Measurements from ENCODE around the gene COQ10A. TPM values are rescaled to one million over a fixed set of nuclear protein-coding genes. Genes with fewer than 3 reads are reported as not detected.

The COQ10A gene
- total RNA-seq (10 to 100 TPM in 1 of 2 donors, 1 to 10 TPM in 1; 8.3 to 16.5 TPM), polyA plus RNA-seq (10 to 100 TPM in 1 of 2 donors, 1 to 10 TPM in 1; 5.8 to 18.1 TPM)
- long read RNA-seq, donor 1, partial matches to known transcripts = 285 of 292 reads
- long read RNA-seq, donor 1, other reads (novel, unspliced or antisense) = 0 of 292 reads
- long read RNA-seq, donor 2, partial matches to known transcripts = 0 of 4 reads
- long read RNA-seq, donor 2, other reads (novel, unspliced or antisense) = 0 of 4 reads
- long read RNA-seq, donor 3, partial matches to known transcripts = 148 of 153 reads
- long read RNA-seq, donor 3, other reads (novel, unspliced or antisense) = 0 of 153 reads
- long read RNA-seq, donor 4, partial matches to known transcripts = 0 of 4 reads
- long read RNA-seq, donor 4, other reads (novel, unspliced or antisense) = 0 of 4 reads
- long read RNA-seq, donor 5, partial matches to known transcripts = 0 of 3 reads
- long read RNA-seq, donor 5, other reads (novel, unspliced or antisense) = 0 of 3 reads

DNA sequence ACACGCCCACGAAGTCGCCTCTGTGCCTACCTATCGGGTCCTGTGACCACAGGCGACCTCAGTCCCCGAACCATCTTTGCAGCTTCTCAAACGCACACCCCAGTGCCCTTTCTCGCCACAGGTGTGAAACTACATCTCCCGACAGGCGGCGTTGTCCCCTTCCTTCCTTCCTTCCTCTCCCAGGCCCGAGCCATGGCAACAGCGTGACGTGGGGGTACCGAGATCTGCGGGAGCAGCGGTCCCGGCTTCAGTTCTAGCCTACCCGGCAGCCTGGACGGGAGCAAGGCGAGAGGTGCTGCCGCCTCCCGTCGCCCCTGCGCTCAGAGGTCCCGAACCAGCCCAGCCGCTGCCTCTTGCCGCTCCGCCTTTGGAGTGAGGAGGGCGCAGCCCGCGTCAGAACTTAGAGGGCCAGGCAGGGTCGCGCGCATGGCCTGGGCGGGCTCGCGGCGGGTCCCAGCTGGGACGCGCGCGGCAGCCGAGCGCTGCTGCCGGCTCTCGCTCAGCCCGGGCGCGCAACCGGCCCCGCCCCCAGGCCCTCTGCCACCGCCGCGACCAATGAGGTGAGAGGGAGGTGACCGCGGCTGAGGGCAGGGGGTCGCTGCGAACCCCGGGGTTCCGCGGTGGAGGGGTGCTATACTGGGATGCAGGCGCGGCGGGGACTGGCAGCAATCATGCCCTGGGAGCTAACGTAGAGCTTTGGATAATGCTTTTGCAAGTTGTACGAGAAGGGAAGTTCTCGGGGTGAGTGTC, at the start of gene COQ10A:
TSS of gene COQ10A (plus strand) at position 250 of the 750 bp plus-strand sequence. CDS start at position 427, 177 bp downstream.
- DNase-seq = peak; percentile 91 to 93 (median 93)
- Histone ChIP-seq H3K4me1 (ENCODE audit: control insufficient read depth in 5 of 5, insufficient read depth in 5 of 5, low read length in 5 of 5) (peaks cover 0 to 7% (median 4%) of the 10 kb centered on the region in 5 donors), H3K27me3 (ENCODE audit: control insufficient read depth in 3 of 3, insufficient read depth in 3 of 3, low read length in 2 of 3) (no peaks in the 10 kb centered on the region), H3K9ac (ENCODE audit: insufficient read depth in 1 of 2, low read length in 2 of 2) (peak within 1 kb of the TSS; percentile 72 to 95), H3K36me3 (ENCODE audit: control insufficient read depth in 4 of 4, insufficient read depth in 4 of 4, low read length in 4 of 4) (peaks cover 0 to 8% (median 2%) of the 10 kb centered on the region in 4 donors), H3K4me3 (peak within 1 kb of the TSS; percentile 83), H3K27ac (ENCODE audit: low read depth in 1 of 2, low read length in 1 of 2) (peak within 1 kb of the TSS; percentile 84 to 99), H3K9me3 (ENCODE audit: control insufficient read depth in 4 of 4, insufficient read depth in 3 of 4, low read length in 3 of 4) (no peaks in the 10 kb centered on the region)
- TF ChIP-seq, protein P1, sequence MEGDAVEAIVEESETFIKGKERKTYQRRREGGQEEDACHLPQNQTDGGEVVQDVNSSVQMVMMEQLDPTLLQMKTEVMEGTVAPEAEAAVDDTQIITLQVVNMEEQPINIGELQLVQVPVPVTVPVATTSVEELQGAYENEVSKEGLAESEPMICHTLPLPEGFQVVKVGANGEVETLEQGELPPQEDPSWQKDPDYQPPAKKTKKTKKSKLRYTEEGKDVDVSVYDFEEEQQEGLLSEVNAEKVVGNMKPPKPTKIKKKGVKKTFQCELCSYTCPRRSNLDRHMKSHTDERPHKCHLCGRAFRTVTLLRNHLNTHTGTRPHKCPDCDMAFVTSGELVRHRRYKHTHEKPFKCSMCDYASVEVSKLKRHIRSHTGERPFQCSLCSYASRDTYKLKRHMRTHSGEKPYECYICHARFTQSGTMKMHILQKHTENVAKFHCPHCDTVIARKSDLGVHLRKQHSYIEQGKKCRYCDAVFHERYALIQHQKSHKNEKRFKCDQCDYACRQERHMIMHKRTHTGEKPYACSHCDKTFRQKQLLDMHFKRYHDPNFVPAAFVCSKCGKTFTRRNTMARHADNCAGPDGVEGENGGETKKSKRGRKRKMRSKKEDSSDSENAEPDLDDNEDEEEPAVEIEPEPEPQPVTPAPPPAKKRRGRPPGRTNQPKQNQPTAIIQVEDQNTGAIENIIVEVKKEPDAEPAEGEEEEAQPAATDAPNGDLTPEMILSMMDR (IDR thresholded peaks at IDR 0.05; ENCODE audit: control extremely low read depth, extremely low read depth) = no peak
- WGBS, 2 donors = 0 to 1% methylated on average over 51 to 68 of the region's 68 CpGs
- peak; percentile 95 for ATAC-seq (ENCODE audit: insufficient read depth, low FRiP score)

DNA sequence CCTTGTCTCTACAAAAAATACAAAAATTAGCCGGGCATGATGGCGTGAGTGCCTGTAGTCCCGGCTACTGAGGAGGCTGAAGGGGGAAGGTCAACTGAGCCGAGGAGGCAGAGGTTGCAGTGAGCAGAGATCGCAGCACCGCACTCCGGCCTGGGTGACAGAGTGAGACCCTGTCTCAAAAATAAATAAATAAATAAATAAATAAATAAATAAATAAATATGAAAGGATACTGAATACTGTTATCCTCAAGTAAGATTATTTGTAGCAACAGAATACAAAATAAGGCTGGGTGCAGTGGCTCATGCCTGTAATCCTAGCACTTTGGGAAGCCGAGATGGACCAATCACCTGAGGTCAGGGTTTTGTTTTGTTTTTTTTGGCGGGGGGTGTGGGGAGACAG, 46.9 kb upstream of the COQ10A start:
- no peak overlapping the region for H3K27ac ChIP-seq (ENCODE audit: low read depth in 1 of 2, low read length in 1 of 2)
- peaks cover 4 to 26% (median 11%) of the 10 kb centered on the region in 5 donors for H3K4me1 ChIP-seq (ENCODE audit: control insufficient read depth in 5 of 5, insufficient read depth in 5 of 5, low read length in 5 of 5)
- H3K27me3 ChIP-seq (ENCODE audit: control insufficient read depth in 3 of 3, insufficient read depth in 3 of 3, low read length in 2 of 3) = no peaks in the 10 kb centered on the region
- TF ChIP-seq, protein P1 (IDR thresholded peaks at IDR 0.05; ENCODE audit: control extremely low read depth, extremely low read depth) = no peak
- H3K4me3 ChIP-seq = no peak overlapping the region
- DNase-seq (no peak), ATAC-seq (ENCODE audit: insufficient read depth, low FRiP score) (no peak)
- H3K9ac ChIP-seq (ENCODE audit: insufficient read depth in 1 of 2, low read length in 2 of 2) = no peak overlapping the region
- 89 to 90% methylated on average over 9 of the region's 9 CpGs for WGBS, 2 donors
- no peaks in the 10 kb centered on the region for H3K9me3 ChIP-seq (ENCODE audit: control insufficient read depth in 4 of 4, insufficient read depth in 3 of 4, low read length in 3 of 4)
- peaks cover 2 to 15% (median 7%) of the 10 kb centered on the region in 4 donors for H3K36me3 ChIP-seq (ENCODE audit: control insufficient read depth in 4 of 4, insufficient read depth in 4 of 4, low read length in 4 of 4)

DNA sequence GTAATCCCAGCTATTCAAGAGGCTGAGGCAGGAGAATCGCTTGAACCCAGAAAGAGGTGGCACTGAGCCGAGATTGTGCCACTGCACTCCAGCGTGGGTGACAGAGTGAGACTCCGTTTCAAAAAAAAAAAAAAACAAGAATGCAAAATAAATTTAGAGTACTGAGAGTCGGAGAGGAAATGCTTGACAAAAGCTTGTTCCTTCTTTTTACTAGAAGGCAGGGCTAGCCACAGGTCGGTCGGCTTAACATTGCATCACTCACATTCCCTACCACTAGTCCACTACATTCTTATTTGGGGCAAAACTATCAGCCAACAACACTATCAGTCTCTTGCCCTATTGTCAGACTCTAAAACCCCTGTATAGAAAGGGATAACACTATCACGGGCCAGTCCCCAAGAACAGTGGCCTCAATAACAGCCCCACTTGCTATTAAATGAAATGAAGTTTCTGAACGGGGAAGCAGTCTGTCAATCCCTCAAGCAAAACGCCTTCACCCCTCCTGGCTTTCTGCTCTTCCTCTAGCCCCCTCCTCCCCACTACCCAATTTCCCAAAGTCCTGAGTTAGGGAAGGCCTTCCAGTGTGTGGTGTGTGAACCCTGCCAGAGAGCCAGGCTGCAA, 46.0 kb upstream of the COQ10A start:
- H3K9ac ChIP-seq (ENCODE audit: insufficient read depth in 1 of 2, low read length in 2 of 2) = peak overlapping the region; percentile 20 to 33
- H3K27me3 ChIP-seq (ENCODE audit: control insufficient read depth in 3 of 3, insufficient read depth in 3 of 3, low read length in 2 of 3) = no peaks in the 10 kb centered on the region
- H3K9me3 ChIP-seq (ENCODE audit: control insufficient read depth in 4 of 4, insufficient read depth in 3 of 4, low read length in 3 of 4) = no peaks in the 10 kb centered on the region
- peaks cover 4 to 31% (median 15%) of the 10 kb centered on the region in 5 donors for H3K4me1 ChIP-seq (ENCODE audit: control insufficient read depth in 5 of 5, insufficient read depth in 5 of 5, low read length in 5 of 5)
- peak overlapping the region; percentile 91 to 98 for H3K27ac ChIP-seq (ENCODE audit: low read depth in 1 of 2, low read length in 1 of 2)
- H3K36me3 ChIP-seq (ENCODE audit: control insufficient read depth in 4 of 4, insufficient read depth in 4 of 4, low read length in 4 of 4) = peaks cover 0 to 8% (median 2%) of the 10 kb centered on the region in 4 donors
- TF ChIP-seq, protein P1 (IDR thresholded peaks at IDR 0.05; ENCODE audit: control extremely low read depth, extremely low read depth) = no peak
- 1 to 3% methylated on average over 10 of the region's 10 CpGs for WGBS, 2 donors
- DNase-seq (peak in 1 of 3 donors; percentile 43), ATAC-seq (ENCODE audit: insufficient read depth, low FRiP score) (no peak)
- H3K4me3 ChIP-seq = peak overlapping the region; percentile 76
